ENCODE measurements around the gene CCDC78.
A peak's percentile ranks its signal among the peaks of the same experiment; 100 is the strongest.

DNA sequence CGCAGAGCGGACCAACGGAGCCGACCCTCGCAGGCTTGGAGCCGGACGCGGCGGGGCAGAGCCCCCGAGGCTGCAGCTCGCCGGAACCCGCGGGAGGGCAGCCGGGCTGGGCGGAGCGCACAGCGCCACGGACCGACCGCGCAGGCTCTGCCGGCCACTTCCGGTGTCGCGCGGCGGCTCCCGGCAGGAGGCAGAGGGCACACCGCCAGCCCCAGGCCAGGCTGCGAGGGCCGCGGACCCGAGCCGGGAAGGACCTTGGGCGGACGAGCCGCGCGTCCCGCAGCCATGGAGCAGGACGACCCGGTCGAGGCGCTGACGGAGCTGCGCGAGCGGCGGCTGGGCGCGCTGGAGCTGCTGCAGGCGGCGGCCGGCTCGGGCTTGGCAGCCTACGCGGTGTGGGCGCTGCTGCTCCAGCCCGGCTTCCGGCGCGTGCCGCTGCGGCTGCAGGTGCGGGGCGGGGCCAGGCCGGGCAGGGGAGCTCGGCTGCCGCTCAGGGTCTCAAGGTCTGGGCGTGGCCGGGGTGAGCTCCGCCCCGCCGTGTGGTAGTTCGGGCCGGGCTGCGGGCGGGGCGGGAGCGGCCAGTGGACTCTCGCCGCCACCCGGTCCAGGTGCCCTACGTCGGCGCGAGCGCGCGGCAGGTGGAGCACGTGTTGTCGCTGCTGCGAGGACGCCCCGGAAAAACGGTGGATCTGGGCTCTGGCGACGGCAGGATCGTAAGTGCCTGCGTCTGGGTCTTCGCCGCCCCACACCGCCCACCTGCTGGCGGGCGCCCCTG lies 5.1 kb downstream of the CCDC78 start, which contains the start of gene ANTKMT:
- TF ChIP-seq, protein P1, sequence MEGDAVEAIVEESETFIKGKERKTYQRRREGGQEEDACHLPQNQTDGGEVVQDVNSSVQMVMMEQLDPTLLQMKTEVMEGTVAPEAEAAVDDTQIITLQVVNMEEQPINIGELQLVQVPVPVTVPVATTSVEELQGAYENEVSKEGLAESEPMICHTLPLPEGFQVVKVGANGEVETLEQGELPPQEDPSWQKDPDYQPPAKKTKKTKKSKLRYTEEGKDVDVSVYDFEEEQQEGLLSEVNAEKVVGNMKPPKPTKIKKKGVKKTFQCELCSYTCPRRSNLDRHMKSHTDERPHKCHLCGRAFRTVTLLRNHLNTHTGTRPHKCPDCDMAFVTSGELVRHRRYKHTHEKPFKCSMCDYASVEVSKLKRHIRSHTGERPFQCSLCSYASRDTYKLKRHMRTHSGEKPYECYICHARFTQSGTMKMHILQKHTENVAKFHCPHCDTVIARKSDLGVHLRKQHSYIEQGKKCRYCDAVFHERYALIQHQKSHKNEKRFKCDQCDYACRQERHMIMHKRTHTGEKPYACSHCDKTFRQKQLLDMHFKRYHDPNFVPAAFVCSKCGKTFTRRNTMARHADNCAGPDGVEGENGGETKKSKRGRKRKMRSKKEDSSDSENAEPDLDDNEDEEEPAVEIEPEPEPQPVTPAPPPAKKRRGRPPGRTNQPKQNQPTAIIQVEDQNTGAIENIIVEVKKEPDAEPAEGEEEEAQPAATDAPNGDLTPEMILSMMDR (IDR thresholded peaks at IDR 0.05) = peak in 1 of 3 experiments; percentile 17
- TF ChIP-seq POLR2AphosphoS5 (IDR thresholded peaks at IDR 0.05; ENCODE audit: insufficient read depth in 1 of 2, low read depth in 1 of 2) = no peak
